Esophagus muscularis mucosa (tissue), 4 donors: ENCODE data around the gene NDST1. TPM values are rescaled to one million over a fixed set of nuclear protein-coding genes. Genes with fewer than 3 reads are reported as not detected.

ENCODE experiments used
- DNase-seq: peaks from one replicate; pipeline ENCODE4 v3.0.0-alpha.2; 2017; ENCODE audit errors: extremely low spot score
- H3K27ac ChIP-seq, 4 donors: fragments of 200-600 bp; sonication (generic); replicated peaks in 1 of 4; 1 replicate in 3 of 4; 2 replicates in 1 of 4; pipeline ENCODE4 v1.5.1; 2016 to 2019; ENCODE audit warnings: mild to moderate bottlenecking in 1 of 4
- H3K27me3 ChIP-seq, 4 donors: fragments of 200-600 bp; sonication (generic); one replicate each; pipeline versions ENCODE4 v1.5.1 to v1.6.0; 2016 to 2019
- H3K36me3 ChIP-seq, 4 donors: fragments of 200-600 bp; sonication (generic); one replicate each; pipeline ENCODE4 v1.5.1; 2016 to 2019
- H3K4me1 ChIP-seq, 4 donors: fragments of 200-600 bp; sonication (generic); one replicate each; pipeline ENCODE4 v1.5.1; 2016 to 2019
- H3K4me3 ChIP-seq, 4 donors: fragments of 200-600 bp; sonication (generic); 1 replicate in 2 of 4; 2 replicates in 2 of 4; pipeline ENCODE4 v1.5.1; 2016 to 2019; ENCODE audit warnings: mild to moderate bottlenecking in 4 of 4, moderate library complexity in 1 of 4
- H3K9me3 ChIP-seq, 4 donors: fragments of 200-600 bp; sonication (generic); 1 replicate in 3 of 4; 2 replicates in 1 of 4; pipeline ENCODE4 v1.5.1; 2016 to 2019
- CTCF ChIP-seq, 3 experiments: fragments of 200-600 bp in 2 of 3; fragments of 450-650 bp in 1 of 3; sonication (generic) in 2 of 3; IDR thresholded peaks; one replicate each; pipeline ENCODE4 v1.5.1; 2017 to 2019; ENCODE audit warnings: antibody characterized with exemption in 3 of 3, mild to moderate bottlenecking in 2 of 3, moderate library complexity in 1 of 3
- EP300 ChIP-seq: sonication (generic); formaldehyde crosslinking; IDR thresholded peaks from one replicate; pipeline ENCODE4 v1.6.1; 2017; ENCODE audit warnings: antibody characterized with exemption
- POLR2A ChIP-seq: fragments of 450-650 bp; IDR thresholded peaks from one replicate; pipeline ENCODE4 v1.6.1; 2017; ENCODE audit warnings: antibody characterized with exemption, moderate library complexity, mild to moderate bottlenecking, low read depth
- POLR2AphosphoS5 ChIP-seq, 2 donors: sonication (generic); formaldehyde crosslinking; IDR thresholded peaks; one replicate each; pipeline ENCODE4 v1.6.1; 2017; ENCODE audit warnings: antibody characterized with exemption in 2 of 2
- WGBS: methylation state at CpG from one replicate; pipeline ENCODE4 v1.1.5; 2018; 5-methylcytosine and 5-hydroxymethylcytosine counted together
- intact Hi-C: fragments of 100-400 bp; cut with DNase I; formaldehyde crosslinking; loops from one replicate; pipeline ENCODE4 v1.15.1; 2023
- total RNA-seq, 4 donors: library from RNA; depleted of rRNA; stranded (reverse); fragments of >200 nt; gene quantifications; one replicate each; pipeline versions ENCODE4 v1.1.0 to v1.2.1, GENCODE V29; 2016

NDST1 gene
- total RNA-seq, 4 donors from 2014 or later, result 48.2 to 113 (median 74.5) TPM

GRCh38 chr5:150519560-150519945 lies 11.6 kb downstream of the NDST1 start:
- intact Hi-C loops, result no loop called here
- H3K36me3 ChIP-seq, result peaks cover 0 to 27% (median 14%) of the 10 kb centered on the region in 4 donors
- no peaks in the 10 kb centered on the region for H3K9me3 ChIP-seq
- peaks cover 95 to 98% (median 96%) of the 10 kb centered on the region in 4 donors for H3K4me1 ChIP-seq
- no peaks in the 10 kb centered on the region for H3K27me3 ChIP-seq
- peak overlapping the region in 2 of 4 donors; percentile 30 to 52 for H3K27ac ChIP-seq
- H3K4me3 ChIP-seq, result no peak overlapping the region
- 84% methylated on average over 10 of the region's 10 CpGs for WGBS
- no peak for DNase-seq
- TF ChIP-seq EP300 (no peak), CTCF (IDR thresholded peaks at IDR 0.05) (no peak), POLR2A (no peak), POLR2AphosphoS5 (IDR thresholded peaks at IDR 0.05) (no peak)

GRCh38 chr5:150519978-150520377 lies 12.0 kb downstream of the NDST1 start:
- WGBS, result no CpG with 5 or more reads among the region's 4 CpGs
- DNase-seq, result no peak
- intact Hi-C loops, result loop anchor here (5.0 kb wide), 1 partner anchor 33 kb away; no protein-coding TSS in a partner anchor
- Histone ChIP-seq H3K9me3 (no peaks in the 10 kb centered on the region), H3K4me1 (peaks cover 94 to 98% (median 96%) of the 10 kb centered on the region in 4 donors), H3K36me3 (peaks cover 0 to 27% (median 14%) of the 10 kb centered on the region in 4 donors), H3K27ac (peak overlapping the region in 2 of 4 donors; percentile 30 to 39), H3K27me3 (no peaks in the 10 kb centered on the region), H3K4me3 (no peak overlapping the region)
- TF ChIP-seq POLR2AphosphoS5 (IDR thresholded peaks at IDR 0.05) (no peak), EP300 (no peak), POLR2A (no peak), CTCF (IDR thresholded peaks at IDR 0.05) (no peak)

- WGBS, result 86% methylated on average over 35 of the region's 38 CpGs
- TF ChIP-seq POLR2AphosphoS5 (IDR thresholded peaks at IDR 0.05) (no peak), POLR2A (no peak), CTCF (IDR thresholded peaks at IDR 0.05) (no peak), EP300 (no peak)
- H3K27me3 ChIP-seq, result no peaks in the 10 kb centered on the region
- H3K36me3 ChIP-seq, result peaks cover 0 to 34% (median 16%) of the 10 kb centered on the region in 4 donors
- DNase-seq, result no peak
- peaks cover 94 to 98% (median 96%) of the 10 kb centered on the region in 4 donors for H3K4me1 ChIP-seq
- H3K9me3 ChIP-seq, result no peaks in the 10 kb centered on the region
- intact Hi-C loops, result loop anchor here (5.0 kb wide), 1 partner anchor 34 kb away; no protein-coding TSS in a partner anchor
- H3K27ac ChIP-seq, result peak overlapping the region in 3 of 4 donors; percentile 23 to 30 (median 25)
- H3K4me3 ChIP-seq, result no peak overlapping the region
Measured at GRCh38 chr5:150520747-150521521, 13.0 kb downstream of the NDST1 start.

GRCh38 chr5:150521522-150521817 lies 13.5 kb downstream of the NDST1 start:
- 95% methylated on average over 14 of the region's 14 CpGs for WGBS
- peaks cover 0 to 34% (median 16%) of the 10 kb centered on the region in 4 donors for H3K36me3 ChIP-seq
- intact Hi-C loops, result loop anchor here (5.0 kb wide), 1 partner anchor 34 kb away; no protein-coding TSS in a partner anchor
- H3K4me3 ChIP-seq, result no peak overlapping the region
- no peak for TF ChIP-seq POLR2AphosphoS5 (IDR thresholded peaks at IDR 0.05)
- no peak for TF ChIP-seq CTCF (IDR thresholded peaks at IDR 0.05)
- no peak for TF ChIP-seq POLR2A
- no peak for TF ChIP-seq EP300
- no peak for DNase-seq
- H3K27me3 ChIP-seq, result no peaks in the 10 kb centered on the region
- peak overlapping the region in 2 of 4 donors; percentile 23 to 30 for H3K27ac ChIP-seq
- peaks cover 93 to 98% (median 96%) of the 10 kb centered on the region in 4 donors for H3K4me1 ChIP-seq
- H3K9me3 ChIP-seq, result no peaks in the 10 kb centered on the region
